Activated CD4-positive, alpha-beta T cell treated with anti-CD3 and anti-CD28 coated beads, Interleukin-2, amount 50 U/mL, for 1 hour (primary cell): ENCODE measurements around the gene FRK.
"Not testable (repeated sequence)": the region's sequence is repeated elsewhere in the genome, so short reads cannot be mapped to it uniquely, and the experiment has no call there.

Experiments
- DNase-seq: peaks from one replicate; pipeline ENCODE4 v3.0.0-alpha.2; 2020

FRK gene

DNA sequence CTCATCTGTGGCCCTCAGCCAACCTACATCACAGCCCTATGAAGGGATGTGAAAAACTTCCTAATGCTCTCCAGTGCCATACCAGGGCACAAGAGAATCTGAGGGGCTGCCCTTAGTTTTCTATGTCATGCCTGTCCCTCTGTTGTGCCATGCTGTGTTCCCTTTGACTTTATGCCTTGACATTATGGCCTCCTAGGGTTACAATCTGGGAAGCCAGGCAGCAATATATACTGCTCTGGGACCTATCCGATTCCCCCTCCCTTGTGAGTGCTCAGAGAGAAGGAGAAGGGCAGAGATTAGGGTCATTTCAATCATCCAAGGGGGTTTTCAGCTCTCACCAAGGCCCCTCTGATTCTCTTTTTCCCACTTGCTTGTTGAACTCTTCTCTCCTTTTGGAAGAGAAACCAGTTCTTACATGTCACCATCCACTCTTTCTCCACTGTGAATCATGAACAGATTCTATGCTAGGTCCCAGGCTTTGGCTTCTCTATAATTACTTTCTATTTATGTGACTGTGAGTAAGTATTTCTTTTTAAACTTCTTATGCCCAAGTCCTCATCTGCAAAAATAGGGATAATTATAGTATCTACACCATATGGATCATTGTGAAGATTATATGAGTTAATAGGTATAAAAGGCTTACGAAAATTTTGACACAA lies 14.2 kb upstream of the FRK start:
- DNase-seq, result no peak

GRCh38 chr6:116073765-116074440 lies 13.2 kb upstream of the FRK start:
- no peak for DNase-seq

DNA sequence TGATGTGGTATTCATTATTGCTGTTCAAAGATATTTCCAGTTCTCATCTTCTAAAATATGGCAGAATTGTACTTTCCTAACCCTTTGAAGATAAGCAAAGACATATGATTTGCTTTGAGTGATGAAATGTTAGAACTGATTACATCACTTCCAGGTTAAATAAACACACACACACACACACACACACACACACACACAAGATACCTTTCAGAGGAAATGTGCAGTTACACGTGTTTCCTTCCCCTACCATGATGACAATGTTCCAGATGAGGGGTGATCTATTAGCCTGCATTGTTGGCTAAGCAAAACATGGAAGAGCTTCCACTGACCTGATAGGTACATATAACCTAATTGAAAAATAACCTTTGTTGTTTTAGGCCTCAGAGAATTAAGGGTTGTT lies 11.7 kb upstream of the FRK start:
- no peak for DNase-seq

- no peak for DNase-seq
These were observed 10.1 kb upstream of the FRK start for GRCh38 chr6:116070616-116071389.

- DNase-seq, result no peak
These were observed 9.4 kb upstream of the FRK start for GRCh38 chr6:116070101-116070500.

- DNase-seq, result no peak
These were observed 6.1 kb upstream of the FRK start for GRCh38 chr6:116066789-116067188.

- DNase-seq, result no peak
These were observed 4.0 kb upstream of the FRK start for GRCh38 chr6:116064666-116065065.

- DNase-seq, result no peak
These were observed 1.8 kb upstream of the FRK start for GRCh38 chr6:116062496-116062895.

DNA sequence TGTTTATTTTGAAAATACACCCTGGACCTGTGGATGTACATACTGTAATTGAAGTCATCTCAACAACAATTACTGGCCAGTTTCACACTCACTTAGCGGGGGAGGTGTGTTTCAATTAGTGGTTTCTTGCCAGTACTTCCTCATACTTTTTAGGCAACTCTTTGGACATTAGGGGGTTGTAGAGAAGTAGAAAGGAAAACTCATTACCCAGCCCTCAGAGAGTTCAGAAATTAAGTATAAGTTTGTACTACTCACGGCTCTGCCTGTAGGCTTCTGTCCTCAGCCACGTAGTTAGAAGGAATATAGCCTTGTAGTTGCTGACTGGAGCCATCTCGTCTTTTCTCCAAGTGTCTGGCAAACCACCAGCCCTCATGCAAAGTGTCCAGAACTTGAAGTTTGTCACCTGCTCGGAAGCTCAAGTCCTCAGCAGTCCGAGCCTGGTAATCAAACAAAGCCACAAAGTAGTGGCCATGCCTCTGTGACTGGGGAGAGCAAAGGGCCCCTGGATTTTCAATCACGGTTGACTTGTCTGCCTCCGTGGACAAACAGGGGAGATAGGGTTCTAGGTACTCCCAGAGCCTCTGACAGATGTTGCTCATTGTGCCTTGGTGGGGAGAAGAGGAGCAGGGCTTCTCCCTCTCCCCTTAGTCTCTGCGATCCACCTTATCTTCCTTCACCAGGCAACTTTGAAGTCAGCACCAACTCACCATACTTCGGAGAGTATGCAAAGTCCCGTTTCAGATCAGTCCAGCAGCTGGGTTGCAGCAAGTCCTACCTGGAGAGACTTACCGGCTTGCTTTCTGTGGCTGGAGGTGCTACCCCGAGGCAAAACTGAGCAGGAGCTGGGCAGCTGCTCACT lies 749 bp downstream of the FRK start:
- no peak for DNase-seq

DNA sequence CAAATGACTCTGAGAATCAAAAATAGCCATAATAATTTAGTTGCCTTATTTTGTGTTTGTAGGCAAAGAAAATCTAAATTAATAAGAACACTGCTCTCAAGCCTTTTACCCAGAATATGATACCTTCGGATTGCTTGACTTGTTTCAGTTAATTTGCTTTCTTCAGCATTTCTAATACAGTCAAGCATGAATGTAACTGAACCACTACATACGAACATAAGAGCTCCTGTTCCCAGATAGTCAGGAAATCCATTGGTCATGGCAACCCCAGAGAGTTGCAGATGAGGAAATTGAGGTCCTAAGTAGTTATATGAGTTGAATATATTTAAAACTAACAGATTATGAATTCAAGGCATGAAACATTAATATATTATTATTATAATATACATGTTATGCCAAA lies 2.9 kb downstream of the FRK start:
- no peak for DNase-seq

- DNase-seq, result no peak
These were observed 5.2 kb downstream of the FRK start for GRCh38 chr6:116055513-116055912.

DNA sequence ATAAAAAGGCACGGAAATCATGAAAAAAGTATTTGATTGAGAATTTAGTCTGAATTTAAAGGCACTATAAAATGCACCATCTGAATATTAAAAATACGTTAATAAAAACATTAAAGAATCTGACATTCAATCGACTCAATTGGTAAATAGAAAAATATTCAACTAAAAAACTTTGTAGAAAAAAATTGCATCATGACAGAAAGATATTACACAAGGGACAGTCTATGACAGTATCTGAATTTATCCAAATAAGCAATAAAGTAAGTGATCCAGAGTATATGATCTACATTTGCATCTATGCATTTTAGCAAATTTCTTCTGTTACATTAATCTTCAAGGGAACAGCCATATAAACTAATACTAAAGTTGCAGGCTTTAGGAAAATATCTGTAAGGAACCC lies 9.4 kb downstream of the FRK start:
- no peak for DNase-seq

- DNase-seq, result no peak
These were observed 10.0 kb downstream of the FRK start for GRCh38 chr6:116050737-116051136.

GRCh38 chr6:116049321-116049720 lies 11.4 kb downstream of the FRK start:
- DNase-seq, result no peak

DNA sequence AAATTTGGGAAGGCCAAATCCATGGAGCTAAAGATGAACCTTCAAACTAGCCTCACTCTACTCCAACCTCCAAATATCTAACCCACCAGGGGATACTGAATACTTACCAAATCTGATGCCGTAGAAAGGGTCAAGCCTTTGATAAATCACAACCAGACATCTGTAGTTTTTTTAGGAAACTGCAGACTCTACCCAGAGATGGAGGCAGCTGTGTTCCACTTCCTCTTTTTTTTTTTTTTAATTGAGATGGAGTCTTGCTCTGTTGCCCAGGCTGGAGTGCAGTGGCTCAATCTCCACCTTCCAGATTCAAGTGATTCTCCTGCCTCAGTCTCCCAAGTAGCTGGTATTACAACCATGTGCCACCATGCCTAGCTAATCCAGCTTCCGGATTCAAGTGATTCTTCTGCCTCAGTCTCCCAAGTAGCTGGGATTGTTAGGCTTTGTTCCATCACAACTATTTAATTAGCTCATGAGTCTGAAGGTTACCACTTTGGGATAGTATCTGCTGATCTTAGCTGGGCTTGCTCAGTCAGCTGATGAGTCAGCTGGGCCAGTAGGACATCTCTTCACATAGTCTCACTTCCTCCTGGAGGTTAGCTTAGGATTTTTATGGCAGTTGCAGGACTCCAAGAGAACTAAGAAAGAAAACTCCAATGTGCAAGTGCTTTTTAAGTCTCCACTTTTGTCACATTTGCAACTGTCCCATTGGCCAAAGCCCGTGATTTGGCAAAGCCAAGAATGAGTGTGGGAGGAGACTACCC lies 13.3 kb downstream of the FRK start:
- DNase-seq, result no peak

- DNase-seq, result no peak
These were observed 14.0 kb downstream of the FRK start for GRCh38 chr6:116046737-116047136.

DNA sequence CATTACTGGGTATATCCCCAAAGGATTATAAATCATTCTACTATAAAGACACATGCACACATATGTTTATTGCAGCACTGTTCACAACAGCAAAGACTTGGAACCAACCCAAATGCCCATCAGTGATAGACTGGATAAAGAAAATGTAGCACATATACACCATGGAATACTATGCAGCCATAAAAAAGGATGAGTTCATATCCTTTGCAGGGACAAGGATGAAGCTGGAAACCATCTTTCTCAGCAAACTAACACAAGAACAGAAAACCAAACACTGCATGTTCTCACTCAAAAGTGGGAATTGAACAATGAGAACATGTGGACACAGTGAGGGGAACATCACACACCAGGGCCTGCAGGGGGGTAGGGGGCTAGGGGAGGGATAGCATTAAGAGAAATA lies 14.4 kb downstream of the FRK start:
- not testable (repeated sequence) for DNase-seq

GRCh38 chr6:116041934-116042333 lies 18.8 kb downstream of the FRK start:
- no peak for DNase-seq

GRCh38 chr6:116040993-116041392 lies 19.7 kb downstream of the FRK start:
- no peak for DNase-seq

GRCh38 chr6:116036885-116037284 lies 23.8 kb downstream of the FRK start:
- no peak for DNase-seq

DNA sequence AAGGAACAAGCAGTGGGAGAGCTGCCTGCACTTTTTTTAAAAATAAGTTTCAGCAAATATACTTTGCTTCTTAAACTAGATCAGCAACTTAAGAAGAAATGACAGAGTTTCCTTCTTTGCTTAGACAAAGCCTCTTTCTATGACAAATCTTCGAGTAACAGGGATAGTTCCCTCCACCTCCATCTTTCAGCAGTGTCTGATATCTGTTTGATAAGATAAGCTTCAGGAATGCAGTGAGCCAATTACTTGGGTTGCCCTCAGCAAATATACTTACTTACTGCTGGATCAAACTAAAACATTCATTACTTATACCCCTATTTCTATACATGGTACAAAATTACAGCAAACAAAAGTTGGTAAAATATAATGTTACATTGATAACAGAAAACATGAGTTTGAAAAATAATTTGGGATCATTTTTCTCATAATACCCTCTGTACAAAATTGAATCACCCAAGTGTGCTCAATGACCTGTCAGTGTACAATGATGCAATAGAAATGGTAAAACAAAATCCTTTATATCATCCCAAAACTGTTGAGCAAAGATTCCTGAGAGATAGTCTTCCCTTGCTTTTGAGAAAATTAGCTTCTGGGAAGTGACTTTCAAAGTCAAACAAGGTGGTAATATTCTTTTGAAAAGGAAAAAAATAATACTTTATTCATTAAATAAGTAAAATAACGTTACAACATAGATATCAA lies 24.5 kb downstream of the FRK start:
- no peak for DNase-seq

DNA sequence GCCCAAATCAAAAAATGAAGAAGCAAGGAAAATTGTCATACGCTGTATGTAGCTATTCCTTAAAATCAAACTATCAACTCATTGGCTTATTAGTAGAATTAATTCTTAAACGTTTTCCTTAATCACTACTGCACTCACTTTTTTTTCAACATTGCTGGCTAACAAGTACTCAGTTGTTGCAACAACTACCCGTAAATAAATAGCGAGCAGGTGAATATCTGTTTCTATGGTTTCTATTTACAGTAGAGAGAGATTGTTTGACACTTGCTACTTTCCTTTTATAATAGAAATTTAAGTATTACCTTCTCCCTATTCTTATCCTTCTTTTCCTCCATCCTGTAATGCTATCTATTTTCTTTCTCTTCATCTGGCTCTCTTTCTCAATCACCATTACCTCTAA lies 25.1 kb downstream of the FRK start:
- no peak for DNase-seq
